Uterus (tissue), 2 donors: ENCODE measurements around the gene SLC8B1.

ENCODE experiments used
- CTCF ChIP-seq, 4 experiments: fragments of 200-600 bp in 2 of 4; fragments of 450-650 bp in 2 of 4; sonication (generic) in 2 of 4; IDR thresholded peaks; one replicate each; pipeline ENCODE4 v1.5.1; 2016 to 2019; ENCODE audit warnings: antibody characterized with exemption in 4 of 4, mild to moderate bottlenecking in 2 of 4, moderate library complexity in 1 of 4
- POLR2A ChIP-seq, 2 donors: fragments of 450-650 bp; IDR thresholded peaks; one replicate each; pipeline ENCODE4 v1.6.1; 2016; ENCODE audit warnings: antibody characterized with exemption in 2 of 2, mild to moderate bottlenecking in 1 of 2, moderate library complexity in 1 of 2

DNA sequence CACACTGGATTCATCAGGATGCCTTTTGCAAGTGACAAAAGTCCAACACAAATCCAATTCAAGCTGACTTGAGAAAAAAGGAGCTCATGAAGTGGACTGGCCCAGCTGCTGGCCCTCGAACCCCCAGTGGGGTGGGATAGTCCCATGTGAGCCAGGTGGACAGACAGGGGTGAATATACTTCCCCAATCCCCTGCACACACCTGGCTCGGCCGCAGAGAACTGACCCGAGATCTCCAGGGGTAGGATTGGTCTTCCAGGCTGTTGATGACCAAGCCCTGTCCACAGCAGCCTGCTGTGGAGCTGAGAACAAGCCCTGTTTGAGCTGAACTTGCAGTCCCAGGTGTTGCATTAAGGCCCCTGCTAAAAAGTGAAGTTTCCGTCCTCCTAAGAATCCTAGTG is 57.4 kb downstream of the SLC8B1 start:
- TF ChIP-seq CTCF (IDR thresholded peaks at IDR 0.05) (no peak), POLR2A (IDR thresholded peaks at IDR 0.05) (no peak)
